GM23338 (cell line): ENCODE data around the gene ARHGEF28. TPM values are rescaled to one million over a fixed set of nuclear protein-coding genes. Genes with fewer than 3 reads are reported as not detected.

ENCODE experiments used
- ATAC-seq: fragments of 200-7000 bp; cut with Tn5 transposase; 3 replicates; pipeline ENCODE4 v1.9.1; 2020
- DNase-seq: peaks from one replicate; pipeline ENCODE4 v3.0.0-alpha.2; 2015; ENCODE audit warnings: low spot score
- H2AFZ ChIP-seq: fragments of 200-600 bp; sonication (generic); 2 replicates; pipeline ENCODE4 v1.8.0; 2016; ENCODE audit warnings: antibody characterized with exemption, mild to moderate bottlenecking, moderate library complexity
- H3F3A ChIP-seq: fragments of 200-600 bp; sonication (generic); replicated peaks from 2 replicates; pipeline ENCODE4 v1.8.0; 2017; ENCODE audit warnings: antibody characterized with exemption, mixed run types, low read depth
- H3K27ac ChIP-seq: fragments of 200-600 bp; sonication (generic); 2 replicates; pipeline ENCODE4 v1.6.1; 2016; ENCODE audit warnings: low read depth
- H3K27me3 ChIP-seq: fragments of 200-600 bp; sonication (generic); 2 replicates; pipeline ENCODE4 v1.8.0; 2016; ENCODE audit warnings: mild to moderate bottlenecking, mixed run types, moderate library complexity; ENCODE audit not compliant: insufficient read depth
- H3K36me3 ChIP-seq: fragments of 200-600 bp; sonication (generic); 2 replicates; pipeline ENCODE4 v1.8.0; 2016; ENCODE audit warnings: mild to moderate bottlenecking; ENCODE audit not compliant: insufficient read depth
- H3K4me1 ChIP-seq: fragments of 200-600 bp; sonication (generic); 2 replicates; pipeline ENCODE4 v1.8.0; 2016; ENCODE audit warnings: mild to moderate bottlenecking, moderate library complexity; ENCODE audit not compliant: insufficient read depth
- H3K4me2 ChIP-seq: fragments of 200-600 bp; sonication (generic); 2 replicates; pipeline ENCODE4 v1.7.1; 2017; ENCODE audit warnings: mixed run types
- H3K4me3 ChIP-seq: fragments of 200-600 bp; sonication (generic); 2 replicates; pipeline ENCODE4 v1.6.1; 2016; ENCODE audit warnings: mixed run types
- H3K79me2 ChIP-seq: fragments of 200-600 bp; sonication (generic); replicated peaks from 2 replicates; pipeline ENCODE4 v1.8.0; 2017; ENCODE audit warnings: mild to moderate bottlenecking; ENCODE audit not compliant: insufficient read depth
- H3K9me2 ChIP-seq: fragments of 200-600 bp; sonication (generic); 2 replicates; pipeline ENCODE4 v1.8.0; 2017; ENCODE audit not compliant: insufficient read depth
- H4K20me1 ChIP-seq: fragments of 200-600 bp; sonication (generic); replicated peaks from 2 replicates; pipeline ENCODE4 v1.8.0; 2017; ENCODE audit warnings: mild to moderate bottlenecking; ENCODE audit not compliant: insufficient read depth
- H3K27ac Mint-ChIP-seq: 2 replicates; pipeline ENCODE4 v1.8.0; 2020; ENCODE audit warnings: inconsistent platforms, mild to moderate bottlenecking, moderate library complexity, mixed read lengths
- H3K27me3 Mint-ChIP-seq: 3 replicates; pipeline ENCODE4 v1.8.0; 2022; ENCODE audit warnings: low read depth, mild to moderate bottlenecking, moderate library complexity, mixed read lengths, inconsistent platforms; ENCODE audit not compliant: insufficient read depth, poor library complexity
- H3K36me3 Mint-ChIP-seq: 3 replicates; pipeline ENCODE4 v1.8.0; 2021; ENCODE audit warnings: low read depth, mild to moderate bottlenecking, inconsistent platforms, moderate library complexity, mixed read lengths
- H3K4me1 Mint-ChIP-seq: 3 replicates; pipeline ENCODE4 v1.8.0; 2020; ENCODE audit warnings: mild to moderate bottlenecking, inconsistent platforms, mixed read lengths
- H3K4me3 Mint-ChIP-seq: 3 replicates; pipeline ENCODE4 v1.8.0; 2021; ENCODE audit warnings: moderate library complexity, mild to moderate bottlenecking, inconsistent platforms, mixed read lengths
- H3K9me3 Mint-ChIP-seq: 3 replicates; pipeline ENCODE4 v1.8.0; 2020; ENCODE audit warnings: moderate library complexity, mild to moderate bottlenecking, inconsistent platforms, mixed read lengths
- CTCF ChIP-seq, 2 experiments: fragments of 200-600 bp in 1 of 2; sonication (generic) in 1 of 2; conservative IDR thresholded peaks; 2 replicates each; pipeline versions ENCODE4 v1.5.1 to v1.6.1; 2016 to 2017; ENCODE audit warnings: antibody characterized with exemption in 2 of 2, low read depth in 2 of 2, mild to moderate bottlenecking in 2 of 2, moderate library complexity in 1 of 2
- EZH2 ChIP-seq: fragments of 200-600 bp; sonication (generic); IDR thresholded peaks from one replicate; pipeline ENCODE4 v1.8.0; 2017; ENCODE audit warnings: antibody characterized with exemption, mild to moderate bottlenecking, low read depth; ENCODE audit not compliant: unreplicated experiment
- EZH2phosphoT487 ChIP-seq: fragments of 200-600 bp; sonication (generic); IDR thresholded peaks from one replicate; pipeline ENCODE4 v1.8.1; 2018; ENCODE audit warnings: antibody characterized with exemption; ENCODE audit not compliant: unreplicated experiment
- JUNB ChIP-seq: IDR thresholded peaks from one replicate; pipeline ENCODE4 v1.6.1; 2016; ENCODE audit warnings: antibody characterized with exemption; ENCODE audit not compliant: unreplicated experiment
- REST ChIP-seq: IDR thresholded peaks from one replicate; pipeline ENCODE4 v1.6.1; 2018; ENCODE audit warnings: antibody characterized with exemption; ENCODE audit not compliant: unreplicated experiment
- STAT1 ChIP-seq: IDR thresholded peaks from one replicate; pipeline ENCODE4 v1.6.1; 2016; ENCODE audit warnings: antibody characterized with exemption; ENCODE audit not compliant: unreplicated experiment
- ZNF331 ChIP-seq: fragments of 250-450 bp; sonication (Bioruptor Pico); IDR thresholded peaks from 2 replicates; pipeline ENCODE4 v1.5.0; 2020; ENCODE audit warnings: low read depth, mild to moderate bottlenecking, moderate library complexity
- ZNF462 ChIP-seq: fragments of 250-450 bp; sonication (Bioruptor Pico); IDR thresholded peaks from 2 replicates; pipeline ENCODE4 v1.5.0; 2020; ENCODE audit warnings: mild to moderate bottlenecking, moderate library complexity
- polyA plus RNA-seq: library from polyadenylated mRNA; unstranded; fragments of >200 nt; fragmentation: Nextera tagmentation; extraction: Ambion mirVana; gene quantifications from 2 replicates; pipeline ENCODE4 v1.2.1, GENCODE V29; 2016
- total RNA-seq: library from RNA; depleted of rRNA; stranded (reverse); fragments of >200 nt; shearing (Covaris generic); gene quantifications from 2 replicates; pipeline ENCODE4 v1.2.3, GENCODE V29; 2014

ARHGEF28 gene
- total and polyA plus RNA-seq, 2 experiments from 2014 or later: 0.39 to 1.0 TPM

- DNase-seq: no peak
- Mint-ChIP-seq H3K27ac (no peak overlapping the region), H3K9me3 (no peaks in the 10 kb centered on the region), H3K4me1 (peaks cover 13% of the 10 kb centered on the region; the same call in 2 of the 3 replicates), H3K27me3 (peaks cover 4% of the 10 kb centered on the region), H3K4me3 (no peak overlapping the region), H3K36me3 (no peaks in the 10 kb centered on the region)
- Histone ChIP-seq H2AFZ (no peak overlapping the region), H3K79me2 (no peaks in the 10 kb centered on the region), H3K27ac (no peak overlapping the region), H3F3A (no peaks in the 10 kb centered on the region), H3K36me3 (no peaks in the 10 kb centered on the region), H3K4me3 (no peak overlapping the region), H4K20me1 (no peaks in the 10 kb centered on the region), H3K9me2 (0 out of 2 replicates have a peak, but pooled peaks cover under 1% of the 10 kb centered on the region), H3K27me3 (no peaks in the 10 kb centered on the region), H3K4me1 (peaks cover 6% of the 10 kb centered on the region; the same call in 1 of the 2 replicates), H3K4me2 (no peak overlapping the region)
- ATAC-seq: no peak
- no peak for TF ChIP-seq CTCF (conservative IDR thresholded peaks at IDR 0.05; ENCODE audit: low read depth in 2 of 2)
Measured at GRCh38 chr5:73672132-73672531, 46.1 kb downstream of the ARHGEF28 start.

- peak overlapping the region; percentile 85 for H3K27ac Mint-ChIP-seq
- TF ChIP-seq EZH2phosphoT487 (no peak), ZNF462 (CRISPR knock-in tag) (no peak), ZNF331 (CRISPR knock-in tag) (no peak), JUNB (no peak), REST (no peak), EZH2 (no peak), STAT1 (no peak)
Measured at GRCh38 chr5:73673161-73673591, 47.2 kb downstream of the ARHGEF28 start.

More at GRCh38 chr5:73673161-73673591, 47.2 kb downstream of the ARHGEF28 start:
- H3K79me2 ChIP-seq: no peaks in the 10 kb centered on the region
- no peak overlapping the region for H3K4me3 ChIP-seq
- no peaks in the 10 kb centered on the region for H3F3A ChIP-seq
- no peaks in the 10 kb centered on the region for H3K36me3 ChIP-seq
- no peaks in the 10 kb centered on the region for H3K27me3 ChIP-seq
- peaks cover 6% of the 10 kb centered on the region; the same call in 1 of the 2 replicates for H3K4me1 ChIP-seq
- H3K4me2 ChIP-seq: 0 out of 2 replicates have a peak overlapping the region, but pooled peaks have one; percentile 28
- no peaks in the 10 kb centered on the region for H4K20me1 ChIP-seq
- peak overlapping the region; percentile 41; the same call in 1 of the 2 replicates for H3K27ac ChIP-seq
- Mint-ChIP-seq H3K27me3 (peaks cover 2% of the 10 kb centered on the region), H3K4me3 (no peak overlapping the region), H3K4me1 (peaks cover 13% of the 10 kb centered on the region; the same call in 2 of the 3 replicates), H3K9me3 (no peaks in the 10 kb centered on the region), H3K36me3 (no peaks in the 10 kb centered on the region)
- peak overlapping the region; percentile 25; the same call in 1 of the 2 replicates for H2AFZ ChIP-seq
- DNase-seq (no peak), ATAC-seq (no peak)
- H3K9me2 ChIP-seq: no peaks in the 10 kb centered on the region
